HepG2 (cell line): Measurements from ENCODE around the gene CNNM4. TPM values are rescaled to one million over a fixed set of nuclear protein-coding genes. Genes with fewer than 3 reads are reported as not detected.

Source experiments
- DDIT3 ChIP-seq: sonication (generic); formaldehyde crosslinking; IDR thresholded peaks from 2 replicates; pipeline ENCODE4 v1.4.0; 2020; ENCODE audit warnings: mild to moderate bottlenecking, missing genetic modification reagents
- HDAC2 ChIP-seq: sonication (generic); formaldehyde crosslinking; IDR thresholded peaks from 2 replicates; pipeline ENCODE4 v1.4.0; 2020; ENCODE audit warnings: missing genetic modification reagents
- HMGA1 ChIP-seq: sonication (generic); formaldehyde crosslinking; conservative IDR thresholded peaks from 2 replicates; pipeline ENCODE4 v1.4.0; 2020; ENCODE audit warnings: missing genetic modification reagents
- HNRNPL ChIP-seq: fragments of 200-400 bp; formaldehyde crosslinking; IDR thresholded peaks from 2 replicates; pipeline ENCODE4 v1.6.1; 2017; ENCODE audit warnings: mild to moderate bottlenecking, low read depth, low read length
- KLF6 ChIP-seq: IDR thresholded peaks from 2 replicates; pipeline ENCODE4 v1.8.0; 2016; ENCODE audit warnings: missing biosample characterization, missing genetic modification reagents
- NFRKB ChIP-seq: fragments of 450-650 bp; IDR thresholded peaks from 2 replicates; pipeline ENCODE4 v1.6.1; 2017
- RERE ChIP-seq: IDR thresholded peaks from 2 replicates; pipeline ENCODE4 v1.6.1; 2016; ENCODE audit warnings: low read depth, missing genetic modification reagents, missing compliant biosample characterization
- SCMH1 ChIP-seq: sonication (generic); formaldehyde crosslinking; IDR thresholded peaks from 2 replicates; pipeline ENCODE4 v1.9.0; 2021; ENCODE audit warnings: missing genetic modification reagents, mild to moderate bottlenecking, borderline replicate concordance
- SMAD3 ChIP-seq: sonication (generic); formaldehyde crosslinking; IDR thresholded peaks from 2 replicates; pipeline ENCODE4 v1.4.0; 2020; ENCODE audit warnings: missing genetic modification reagents
- ZFP1 ChIP-seq: IDR thresholded peaks from 2 replicates; pipeline ENCODE4 v1.6.1; 2016
- ZNF225 ChIP-seq: sonication (generic); formaldehyde crosslinking; IDR thresholded peaks from 2 replicates; pipeline ENCODE4 v1.4.0; 2020; ENCODE audit warnings: mild to moderate bottlenecking, missing genetic modification reagents
- ZNF292 ChIP-seq: sonication (generic); formaldehyde crosslinking; IDR thresholded peaks from 2 replicates; pipeline ENCODE4 v1.8.1; 2022; ENCODE audit warnings: mild to moderate bottlenecking, low read depth, missing genetic modification reagents, borderline replicate concordance
- ZNF567 ChIP-seq: sonication (generic); formaldehyde crosslinking; IDR thresholded peaks from 2 replicates; pipeline ENCODE4 v1.8.1; 2023; ENCODE audit warnings: mild to moderate bottlenecking, missing genetic modification reagents, borderline replicate concordance
- ZNF720 ChIP-seq: sonication (generic); formaldehyde crosslinking; IDR thresholded peaks from 2 replicates; pipeline ENCODE4 v1.4.0; 2020; ENCODE audit warnings: missing genetic modification reagents
- polyA plus RNA-seq, 8 experiments: library from polyadenylated mRNA; depleted of rRNA in 3 of 8; stranded (reverse) in 7 of 8; unstranded in 1 of 8; fragments of >200 nt; fragmentation: Illumina TruSeq in 4 of 8; extraction: Trizol in 4 of 8; gene quantifications; 2 replicates each; pipeline versions ENCODE4 v1.2.1 to v1.2.3, GENCODE V29; 2011 to 2016; ENCODE audit warnings: low read depth in 4 of 8, missing spikeins in 1 of 8, mixed read lengths in 1 of 8; ENCODE audit not compliant: insufficient read depth in 1 of 8
- total RNA-seq, 5 experiments: library from RNA; depleted of rRNA; stranded (reverse); fragments of >200 nt; fragmentation: Illumina TruSeq; extraction: Trizol; gene quantifications; 2 replicates each; pipeline ENCODE4 v1.2.3, GENCODE V29; 2016; ENCODE audit warnings: low read depth in 1 of 5
- TF ChIP-seq, protein P1 (sequence below): sonication (generic); formaldehyde crosslinking; IDR thresholded peaks from 2 replicates; pipeline ENCODE4 v1.4.0; 2020; ENCODE audit warnings: missing genetic modification reagents
- TF ChIP-seq, protein P2 (sequence below): sonication (generic); formaldehyde crosslinking; IDR thresholded peaks from 2 replicates; pipeline ENCODE4 v1.4.0; 2020; ENCODE audit warnings: mild to moderate bottlenecking, low read depth, missing genetic modification reagents
- TF ChIP-seq, protein P3 (sequence below): sonication (generic); formaldehyde crosslinking; IDR thresholded peaks from 2 replicates; pipeline ENCODE4 v1.9.0; 2021; ENCODE audit warnings: missing genetic modification reagents, borderline replicate concordance

CNNM4 gene
- total and polyA plus RNA-seq, 2 of the 13 experiments (the other 11 are each of a cell fraction or from before 2014, with no cell fraction given) = 5.9 to 8.4 TPM

GRCh38 chr2:96819128-96819875, 58.6 kb downstream of the CNNM4 start (continued):
- TF ChIP-seq, protein P1, sequence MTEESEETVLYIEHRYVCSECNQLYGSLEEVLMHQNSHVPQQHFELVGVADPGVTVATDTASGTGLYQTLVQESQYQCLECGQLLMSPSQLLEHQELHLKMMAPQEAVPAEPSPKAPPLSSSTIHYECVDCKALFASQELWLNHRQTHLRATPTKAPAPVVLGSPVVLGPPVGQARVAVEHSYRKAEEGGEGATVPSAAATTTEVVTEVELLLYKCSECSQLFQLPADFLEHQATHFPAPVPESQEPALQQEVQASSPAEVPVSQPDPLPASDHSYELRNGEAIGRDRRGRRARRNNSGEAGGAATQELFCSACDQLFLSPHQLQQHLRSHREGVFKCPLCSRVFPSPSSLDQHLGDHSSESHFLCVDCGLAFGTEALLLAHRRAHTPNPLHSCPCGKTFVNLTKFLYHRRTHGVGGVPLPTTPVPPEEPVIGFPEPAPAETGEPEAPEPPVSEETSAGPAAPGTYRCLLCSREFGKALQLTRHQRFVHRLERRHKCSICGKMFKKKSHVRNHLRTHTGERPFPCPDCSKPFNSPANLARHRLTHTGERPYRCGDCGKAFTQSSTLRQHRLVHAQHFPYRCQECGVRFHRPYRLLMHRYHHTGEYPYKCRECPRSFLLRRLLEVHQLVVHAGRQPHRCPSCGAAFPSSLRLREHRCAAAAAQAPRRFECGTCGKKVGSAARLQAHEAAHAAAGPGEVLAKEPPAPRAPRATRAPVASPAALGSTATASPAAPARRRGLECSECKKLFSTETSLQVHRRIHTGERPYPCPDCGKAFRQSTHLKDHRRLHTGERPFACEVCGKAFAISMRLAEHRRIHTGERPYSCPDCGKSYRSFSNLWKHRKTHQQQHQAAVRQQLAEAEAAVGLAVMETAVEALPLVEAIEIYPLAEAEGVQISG = peak; percentile 92
- TF ChIP-seq HDAC2 (CRISPR knock-in tag) (peak; percentile 100), SCMH1 (no peak), DDIT3 (CRISPR knock-in tag) (no peak), ZFP1 (CRISPR knock-in tag) (peak; percentile 86; the same call in 1 of the 2 replicates), ZNF292 (peak; percentile 98; the same call in 1 of the 2 replicates), HMGA1 (CRISPR knock-in tag) (no peak), ZNF225 (no peak; the same call in 1 of the 2 replicates), KLF6 (peak; percentile 85; the same call in 1 of the 2 replicates), ZNF567 (CRISPR knock-in tag) (peak; percentile 97), ZNF720 (CRISPR knock-in tag) (no peak), HNRNPL (peak; percentile 94), NFRKB (no peak), SMAD3 (CRISPR knock-in tag) (peak; percentile 94), RERE (CRISPR knock-in tag) (peak; percentile 79)
- TF ChIP-seq, protein P2, sequence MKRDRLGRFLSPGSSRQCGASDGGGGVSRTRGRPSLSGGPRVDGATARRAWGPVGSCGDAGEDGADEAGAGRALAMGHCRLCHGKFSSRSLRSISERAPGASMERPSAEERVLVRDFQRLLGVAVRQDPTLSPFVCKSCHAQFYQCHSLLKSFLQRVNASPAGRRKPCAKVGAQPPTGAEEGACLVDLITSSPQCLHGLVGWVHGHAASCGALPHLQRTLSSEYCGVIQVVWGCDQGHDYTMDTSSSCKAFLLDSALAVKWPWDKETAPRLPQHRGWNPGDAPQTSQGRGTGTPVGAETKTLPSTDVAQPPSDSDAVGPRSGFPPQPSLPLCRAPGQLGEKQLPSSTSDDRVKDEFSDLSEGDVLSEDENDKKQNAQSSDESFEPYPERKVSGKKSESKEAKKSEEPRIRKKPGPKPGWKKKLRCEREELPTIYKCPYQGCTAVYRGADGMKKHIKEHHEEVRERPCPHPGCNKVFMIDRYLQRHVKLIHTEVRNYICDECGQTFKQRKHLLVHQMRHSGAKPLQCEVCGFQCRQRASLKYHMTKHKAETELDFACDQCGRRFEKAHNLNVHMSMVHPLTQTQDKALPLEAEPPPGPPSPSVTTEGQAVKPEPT (CRISPR knock-in tag) = peak; percentile 95
- TF ChIP-seq, protein P3, sequence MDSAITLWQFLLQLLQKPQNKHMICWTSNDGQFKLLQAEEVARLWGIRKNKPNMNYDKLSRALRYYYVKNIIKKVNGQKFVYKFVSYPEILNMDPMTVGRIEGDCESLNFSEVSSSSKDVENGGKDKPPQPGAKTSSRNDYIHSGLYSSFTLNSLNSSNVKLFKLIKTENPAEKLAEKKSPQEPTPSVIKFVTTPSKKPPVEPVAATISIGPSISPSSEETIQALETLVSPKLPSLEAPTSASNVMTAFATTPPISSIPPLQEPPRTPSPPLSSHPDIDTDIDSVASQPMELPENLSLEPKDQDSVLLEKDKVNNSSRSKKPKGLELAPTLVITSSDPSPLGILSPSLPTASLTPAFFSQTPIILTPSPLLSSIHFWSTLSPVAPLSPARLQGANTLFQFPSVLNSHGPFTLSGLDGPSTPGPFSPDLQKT (CRISPR knock-in tag) = no peak
